Measurements from ENCODE around the gene CORIN. TPM values are rescaled to one million over a fixed set of nuclear protein-coding genes. Genes with fewer than 3 reads are reported as not detected.

The CORIN gene
- polyA plus RNA-seq, 1 donor from 2014 or later = 0.25 TPM

- no peaks in the 10 kb centered on the region for H3F3A ChIP-seq (ENCODE audit: insufficient read depth, low read length, poor library complexity, severe bottlenecking)
- H3K36me3 ChIP-seq (ENCODE audit: insufficient read depth, low read length) = no peaks in the 10 kb centered on the region
- H3K4me2 ChIP-seq (ENCODE audit: low read length) = no peak overlapping the region
- no peak overlapping the region for H3K9ac ChIP-seq (ENCODE audit: low read length)
- no peaks in the 10 kb centered on the region for H3K27me3 ChIP-seq (ENCODE audit: insufficient read depth, low read depth, low read length)
- no peaks in the 10 kb centered on the region for H4K20me1 ChIP-seq (ENCODE audit: insufficient read depth)
- no peak overlapping the region for H2AFZ ChIP-seq (ENCODE audit: low read depth, low read length)
- TF ChIP-seq, protein P1, sequence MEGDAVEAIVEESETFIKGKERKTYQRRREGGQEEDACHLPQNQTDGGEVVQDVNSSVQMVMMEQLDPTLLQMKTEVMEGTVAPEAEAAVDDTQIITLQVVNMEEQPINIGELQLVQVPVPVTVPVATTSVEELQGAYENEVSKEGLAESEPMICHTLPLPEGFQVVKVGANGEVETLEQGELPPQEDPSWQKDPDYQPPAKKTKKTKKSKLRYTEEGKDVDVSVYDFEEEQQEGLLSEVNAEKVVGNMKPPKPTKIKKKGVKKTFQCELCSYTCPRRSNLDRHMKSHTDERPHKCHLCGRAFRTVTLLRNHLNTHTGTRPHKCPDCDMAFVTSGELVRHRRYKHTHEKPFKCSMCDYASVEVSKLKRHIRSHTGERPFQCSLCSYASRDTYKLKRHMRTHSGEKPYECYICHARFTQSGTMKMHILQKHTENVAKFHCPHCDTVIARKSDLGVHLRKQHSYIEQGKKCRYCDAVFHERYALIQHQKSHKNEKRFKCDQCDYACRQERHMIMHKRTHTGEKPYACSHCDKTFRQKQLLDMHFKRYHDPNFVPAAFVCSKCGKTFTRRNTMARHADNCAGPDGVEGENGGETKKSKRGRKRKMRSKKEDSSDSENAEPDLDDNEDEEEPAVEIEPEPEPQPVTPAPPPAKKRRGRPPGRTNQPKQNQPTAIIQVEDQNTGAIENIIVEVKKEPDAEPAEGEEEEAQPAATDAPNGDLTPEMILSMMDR (IDR thresholded peaks at IDR 0.05; ENCODE audit: poor library complexity, severe bottlenecking) = no peak
- TF ChIP-seq POLR2AphosphoS5 (IDR thresholded peaks at IDR 0.05) = no peak
- H3K27ac ChIP-seq (ENCODE audit: low read length) = no peak overlapping the region
- no peaks in the 10 kb centered on the region for H3K9me2 ChIP-seq (ENCODE audit: insufficient read depth, low read length)
- H3K79me2 ChIP-seq (replicated peaks; ENCODE audit: insufficient read depth, low read length) = no peaks in the 10 kb centered on the region
- no peak overlapping the region for H3K4me3 ChIP-seq (ENCODE audit: low read length)
- H3K9me3 ChIP-seq (ENCODE audit: low read length) = no peaks in the 10 kb centered on the region
These were observed 162.1 kb downstream of the CORIN start for GRCh38 chr4:47675806-47676205.

DNA sequence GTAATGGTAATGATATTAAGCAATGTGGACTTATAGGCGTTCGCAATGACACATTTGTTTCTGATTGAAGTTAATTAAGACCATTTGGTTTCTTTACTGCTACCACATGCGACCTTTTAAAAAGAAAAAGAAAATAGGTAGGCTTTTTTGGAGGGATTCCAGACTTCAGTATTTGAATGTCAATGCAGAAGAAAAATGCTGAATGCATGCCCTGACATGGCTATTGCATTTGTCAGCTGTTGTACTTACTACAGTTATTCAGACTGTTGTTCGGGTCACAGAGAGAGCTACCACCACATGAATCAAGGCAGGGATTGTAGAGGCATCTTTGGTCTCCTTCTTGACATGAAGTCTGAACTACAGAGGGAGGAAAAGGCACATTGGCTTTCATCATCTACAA, 163.7 kb downstream of the CORIN start:
- H3K4me3 ChIP-seq (ENCODE audit: low read length) = no peak overlapping the region
- TF ChIP-seq, protein P1 (IDR thresholded peaks at IDR 0.05; ENCODE audit: poor library complexity, severe bottlenecking) = no peak
- TF ChIP-seq EP300 (conservative IDR thresholded peaks at IDR 0.05; ENCODE audit: poor library complexity, severe bottlenecking) = no peak
- TF ChIP-seq MXI1 (conservative IDR thresholded peaks at IDR 0.05; ENCODE audit: poor library complexity, severe bottlenecking) = no peak
- TF ChIP-seq POLR2AphosphoS5 (IDR thresholded peaks at IDR 0.05) = no peak
- no peak for TF ChIP-seq SMC3 (conservative IDR thresholded peaks at IDR 0.05; ENCODE audit: poor library complexity)
- no peak for TF ChIP-seq TAF1 (IDR thresholded peaks at IDR 0.05; ENCODE audit: low read depth)
- TF ChIP-seq RAD21 (conservative IDR thresholded peaks at IDR 0.05) = no peak
- TF ChIP-seq, protein P2, sequence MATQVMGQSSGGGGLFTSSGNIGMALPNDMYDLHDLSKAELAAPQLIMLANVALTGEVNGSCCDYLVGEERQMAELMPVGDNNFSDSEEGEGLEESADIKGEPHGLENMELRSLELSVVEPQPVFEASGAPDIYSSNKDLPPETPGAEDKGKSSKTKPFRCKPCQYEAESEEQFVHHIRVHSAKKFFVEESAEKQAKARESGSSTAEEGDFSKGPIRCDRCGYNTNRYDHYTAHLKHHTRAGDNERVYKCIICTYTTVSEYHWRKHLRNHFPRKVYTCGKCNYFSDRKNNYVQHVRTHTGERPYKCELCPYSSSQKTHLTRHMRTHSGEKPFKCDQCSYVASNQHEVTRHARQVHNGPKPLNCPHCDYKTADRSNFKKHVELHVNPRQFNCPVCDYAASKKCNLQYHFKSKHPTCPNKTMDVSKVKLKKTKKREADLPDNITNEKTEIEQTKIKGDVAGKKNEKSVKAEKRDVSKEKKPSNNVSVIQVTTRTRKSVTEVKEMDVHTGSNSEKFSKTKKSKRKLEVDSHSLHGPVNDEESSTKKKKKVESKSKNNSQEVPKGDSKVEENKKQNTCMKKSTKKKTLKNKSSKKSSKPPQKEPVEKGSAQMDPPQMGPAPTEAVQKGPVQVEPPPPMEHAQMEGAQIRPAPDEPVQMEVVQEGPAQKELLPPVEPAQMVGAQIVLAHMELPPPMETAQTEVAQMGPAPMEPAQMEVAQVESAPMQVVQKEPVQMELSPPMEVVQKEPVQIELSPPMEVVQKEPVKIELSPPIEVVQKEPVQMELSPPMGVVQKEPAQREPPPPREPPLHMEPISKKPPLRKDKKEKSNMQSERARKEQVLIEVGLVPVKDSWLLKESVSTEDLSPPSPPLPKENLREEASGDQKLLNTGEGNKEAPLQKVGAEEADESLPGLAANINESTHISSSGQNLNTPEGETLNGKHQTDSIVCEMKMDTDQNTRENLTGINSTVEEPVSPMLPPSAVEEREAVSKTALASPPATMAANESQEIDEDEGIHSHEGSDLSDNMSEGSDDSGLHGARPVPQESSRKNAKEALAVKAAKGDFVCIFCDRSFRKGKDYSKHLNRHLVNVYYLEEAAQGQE (IDR thresholded peaks at IDR 0.05; ENCODE audit: borderline replicate concordance) = no peak
- TF ChIP-seq EZH2 (IDR thresholded peaks at IDR 0.05; ENCODE audit: borderline replicate concordance, insufficient read depth, low read length, poor library complexity, severe bottlenecking) = no peak
- no peaks in the 10 kb centered on the region for H4K20me1 ChIP-seq (ENCODE audit: insufficient read depth)
- no peaks in the 10 kb centered on the region for H3K36me3 ChIP-seq (ENCODE audit: insufficient read depth, low read length)
- H3K9ac ChIP-seq (ENCODE audit: low read length) = no peak overlapping the region
- H3K4me2 ChIP-seq (ENCODE audit: low read length) = no peak overlapping the region
- no peaks in the 10 kb centered on the region for H3K79me2 ChIP-seq (replicated peaks; ENCODE audit: insufficient read depth, low read length)
- H3K9me2 ChIP-seq (ENCODE audit: insufficient read depth, low read length) = no peaks in the 10 kb centered on the region
- H3F3A ChIP-seq (ENCODE audit: insufficient read depth, low read length, poor library complexity, severe bottlenecking) = no peaks in the 10 kb centered on the region
- H3K27ac ChIP-seq (ENCODE audit: low read length) = no peak overlapping the region
- H2AFZ ChIP-seq (ENCODE audit: low read depth, low read length) = no peak overlapping the region
- no peaks in the 10 kb centered on the region for H3K27me3 ChIP-seq (ENCODE audit: insufficient read depth, low read depth, low read length)
- no peaks in the 10 kb centered on the region for H3K9me3 ChIP-seq (ENCODE audit: low read length)
